ENCODE results near the gene ZNF343.

ZNF343 gene

GRCh38 chr20:2470423-2471193 lies 38.1 kb downstream of the ZNF343 start, which contains the start of gene SNRPB:
TSS of gene SNRPB (minus strand) at chr20:2470789. CDS start at chr20:2470690, 99 bp downstream.
- DNase-seq, result peak; percentile 98

GRCh38 chr20:2469991-2470422 lies 38.7 kb downstream of the ZNF343 start:
- DNase-seq, result peak; percentile 69

DNA sequence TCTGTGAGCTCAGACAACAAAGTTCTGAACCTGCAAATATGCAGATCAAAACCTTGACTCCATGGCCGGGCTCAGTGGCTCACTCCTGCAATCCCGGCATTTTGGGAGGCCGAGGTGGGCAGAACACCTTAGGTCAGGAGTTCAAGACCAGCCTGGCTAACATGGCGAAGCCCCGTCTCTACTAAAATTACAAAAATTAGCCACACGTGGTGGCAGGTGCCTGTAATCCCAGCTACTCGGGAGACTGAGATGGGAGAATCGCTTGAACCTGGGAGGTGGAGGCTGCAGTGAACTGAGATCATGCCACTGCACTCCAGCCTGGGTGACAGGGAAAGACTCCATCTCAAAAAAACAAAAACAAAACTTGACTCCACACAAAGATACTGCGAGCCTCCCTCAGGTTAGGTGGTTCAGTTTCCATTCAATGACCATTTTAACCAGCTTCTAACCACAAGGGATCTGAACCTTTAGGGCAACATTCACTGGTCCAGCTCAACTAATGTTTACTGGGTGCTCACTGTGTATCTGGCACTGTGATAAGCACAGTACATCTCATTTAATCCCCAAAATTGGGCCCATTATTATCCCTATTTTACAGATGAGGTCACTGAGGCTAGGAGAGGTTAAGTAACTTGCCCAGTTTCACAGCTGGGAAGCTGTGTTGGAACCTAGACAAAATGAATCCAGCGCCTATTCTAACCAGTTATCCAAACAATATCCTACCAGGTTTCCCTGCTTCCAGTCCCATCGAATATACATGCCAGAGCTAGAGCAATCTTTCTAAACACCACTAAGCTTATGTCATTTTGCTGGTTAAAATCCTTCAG lies 39.9 kb downstream of the ZNF343 start:
- no peak for DNase-seq

GRCh38 chr20:2467412-2467811 lies 41.3 kb downstream of the ZNF343 start:
- DNase-seq, result no peak

GRCh38 chr20:2465100-2465499 lies 43.6 kb downstream of the ZNF343 start:
- no peak for DNase-seq

GRCh38 chr20:2463616-2464365 lies 44.9 kb downstream of the ZNF343 start:
- DNase-seq, result no peak

DNA sequence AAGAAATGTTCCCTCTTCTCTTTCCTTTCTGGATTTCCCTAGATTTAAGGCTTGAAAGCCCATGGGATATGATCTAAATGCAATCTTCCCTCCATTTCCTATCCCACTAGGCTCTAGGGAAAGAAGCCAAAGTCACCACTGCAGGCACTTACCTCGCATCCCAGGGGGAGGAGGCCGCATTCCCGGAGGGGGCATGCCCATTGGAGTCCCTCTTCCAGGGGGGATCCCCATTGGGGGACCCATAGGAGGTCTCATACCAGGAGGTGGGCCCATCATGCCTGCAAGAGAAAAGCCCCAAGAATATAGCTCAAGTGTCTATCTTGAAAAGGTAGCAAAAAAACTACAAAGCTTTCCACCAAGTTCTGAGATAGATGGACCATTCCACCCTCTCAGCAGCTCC lies 46.2 kb downstream of the ZNF343 start:
- no peak for DNase-seq

- DNase-seq, result no peak
Measured at GRCh38 chr20:2460752-2461424, 47.8 kb downstream of the ZNF343 start.

- DNase-seq, result no peak
Measured at GRCh38 chr20:2459981-2460751, 48.5 kb downstream of the ZNF343 start.

GRCh38 chr20:2458919-2459499 lies 49.7 kb downstream of the ZNF343 start:
- no peak for DNase-seq

DNA sequence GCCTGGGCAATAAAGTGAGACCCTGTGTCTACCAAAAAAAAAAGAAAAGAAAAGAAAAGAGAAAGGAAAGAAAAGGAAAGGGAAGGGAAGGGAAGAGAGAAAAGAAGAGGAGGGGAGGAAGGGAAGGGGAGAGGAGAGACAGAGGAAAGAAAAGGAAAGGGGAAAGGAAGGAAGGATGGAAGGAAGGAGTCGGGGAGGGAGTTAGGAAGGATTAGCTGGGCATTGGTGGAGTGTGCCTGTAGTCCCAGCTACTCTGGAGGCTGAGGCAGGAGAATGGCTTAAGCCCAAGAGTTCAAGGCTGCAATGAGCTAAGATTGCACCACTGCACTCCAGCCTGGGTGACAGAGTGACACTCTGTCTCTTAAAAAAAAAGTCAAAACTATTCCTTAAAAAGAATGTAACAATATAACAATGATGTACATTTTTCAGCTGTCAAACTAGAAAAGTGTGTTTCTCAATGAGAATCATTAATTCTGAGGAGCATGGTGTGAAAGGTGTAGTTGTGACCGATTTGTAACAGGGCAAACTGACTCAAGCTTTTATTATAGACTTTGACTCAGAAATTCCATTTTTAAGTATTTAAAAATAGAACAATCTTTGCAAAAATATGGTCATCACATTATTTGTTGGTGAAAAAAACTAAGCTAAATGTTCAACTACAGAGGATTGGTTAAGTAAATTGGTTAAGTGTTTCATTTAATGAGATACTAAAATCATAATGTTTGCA lies 52.8 kb downstream of the ZNF343 start:
- DNase-seq, result no peak

DNA sequence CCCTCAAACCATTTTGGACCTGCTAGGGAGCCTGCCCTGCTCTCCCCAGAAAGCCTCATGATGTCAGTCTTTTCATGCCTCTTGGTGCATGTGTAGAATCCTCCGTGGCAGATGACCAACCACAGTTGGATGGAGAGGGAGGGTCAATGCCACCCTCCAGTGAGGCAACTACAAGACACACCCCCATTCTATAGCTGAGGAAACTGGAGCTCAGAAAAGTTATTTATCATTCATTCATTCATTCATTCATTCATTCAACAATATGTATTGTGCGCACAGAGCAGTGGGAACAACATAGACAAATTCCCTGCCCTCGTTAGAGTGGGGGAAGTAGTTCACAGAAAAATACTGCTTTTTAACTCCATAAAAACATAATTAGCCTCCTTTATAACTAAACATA lies 54.9 kb downstream of the ZNF343 start:
- DNase-seq, result no peak

DNA sequence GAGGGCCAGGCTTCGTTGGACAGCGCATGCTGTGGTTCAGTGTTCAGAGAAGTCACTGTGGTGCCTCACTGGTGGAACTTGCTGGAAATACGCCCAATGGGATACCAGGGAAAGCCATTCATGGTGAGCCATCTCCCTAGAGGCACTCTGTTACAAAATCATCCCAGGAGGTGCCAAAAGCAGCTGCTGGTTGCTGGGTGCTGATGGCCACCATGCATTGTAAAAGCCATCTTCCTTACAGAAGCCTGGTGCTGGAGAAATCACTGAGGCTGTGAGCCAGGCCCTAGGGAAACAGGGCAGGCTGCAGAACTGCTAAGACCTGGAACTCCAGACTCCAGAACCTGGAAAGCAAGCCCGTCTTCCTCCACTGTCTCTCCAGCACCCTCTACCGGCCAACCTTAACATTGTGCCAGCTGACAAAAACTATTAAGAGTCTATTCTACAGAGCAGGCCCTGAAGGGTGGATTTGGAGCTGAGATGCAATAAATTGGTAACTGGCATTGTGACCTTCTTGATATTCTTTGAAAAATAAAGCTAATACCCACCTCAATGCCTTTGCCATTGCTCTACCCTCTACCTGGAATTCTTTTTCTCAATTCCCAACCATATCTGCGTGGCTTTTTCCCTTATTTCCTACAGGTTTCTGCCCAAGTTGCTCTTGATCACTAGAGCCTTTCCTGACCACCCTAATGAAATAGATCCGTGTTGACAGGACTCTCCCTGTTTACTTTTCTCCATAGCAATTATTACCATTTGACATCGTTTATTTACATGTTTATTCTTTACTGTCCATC lies 56.6 kb downstream of the ZNF343 start:
- peak; percentile 63 for DNase-seq

- no peak for DNase-seq
Measured at GRCh38 chr20:2451422-2451821, 57.3 kb downstream of the ZNF343 start.

DNA sequence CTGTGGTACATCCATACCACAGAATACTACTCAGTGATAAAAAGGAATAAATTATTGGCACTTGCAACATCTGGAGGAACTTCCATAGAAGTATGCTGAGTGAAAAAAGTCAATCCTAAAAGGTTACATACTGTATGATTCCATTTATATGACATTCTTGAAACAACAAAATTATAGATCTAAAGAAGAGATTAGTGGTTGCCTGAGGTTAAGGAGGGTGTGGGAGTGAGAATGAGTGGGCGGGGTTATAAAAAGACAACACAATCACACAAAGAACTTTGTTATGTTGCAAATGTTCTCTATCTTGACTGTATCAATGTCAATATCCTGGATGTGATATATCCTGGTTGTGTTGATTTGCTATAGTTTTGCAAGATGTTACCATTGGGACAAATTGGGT lies 59.3 kb downstream of the ZNF343 start:
- no peak for DNase-seq

- no peak for DNase-seq
Measured at GRCh38 chr20:2446845-2447244, 61.9 kb downstream of the ZNF343 start.

Data from stimulated activated CD4-positive, alpha-beta T cell treated with anti-CD3 and anti-CD28 coated beads, Interleukin-1b, Interleukin-23, amount 100 ng/mL, for 48 hours (primary cell).